Ascending aorta (tissue), 2 donors: ENCODE data around the gene AK4. TPM values are rescaled to one million over a fixed set of nuclear protein-coding genes. Genes with fewer than 3 reads are reported as not detected.
"Not testable (repeated sequence)": the region's sequence is repeated elsewhere in the genome, so short reads cannot be mapped to it uniquely, and the experiment has no call there.

Experiments
- DNase-seq, 2 donors: peaks; one replicate each; pipeline ENCODE4 v3.0.0-alpha.2; 2019; ENCODE audit warnings: low spot score in 2 of 2
- H3K27ac ChIP-seq, 2 donors: fragments of 200-600 bp; sonication (generic); one replicate each; pipeline ENCODE4 v1.5.1; 2016 to 2017; ENCODE audit warnings: mild to moderate bottlenecking in 1 of 2
- H3K27me3 ChIP-seq: fragments of 200-600 bp; sonication (generic); one replicate; pipeline ENCODE4 v1.5.1; 2017
- H3K36me3 ChIP-seq, 2 donors: fragments of 200-600 bp; sonication (generic); one replicate each; pipeline ENCODE4 v1.5.1; 2016
- H3K4me1 ChIP-seq, 2 donors: fragments of 200-600 bp; sonication (generic); one replicate each; pipeline ENCODE4 v1.5.1; 2016 to 2017; ENCODE audit warnings: mild to moderate bottlenecking in 1 of 2
- H3K4me3 ChIP-seq, 2 donors: fragments of 200-600 bp; sonication (generic); one replicate each; pipeline ENCODE4 v1.5.1; 2016 to 2017; ENCODE audit warnings: mild to moderate bottlenecking in 1 of 2
- H3K9me3 ChIP-seq, 2 donors: fragments of 200-600 bp; sonication (generic); one replicate each; pipeline ENCODE4 v1.5.1; 2016
- intact Hi-C: fragments of 100-400 bp; cut with DNase I; formaldehyde crosslinking; loops from one replicate; pipeline ENCODE4 v1.15.1; 2023
- total RNA-seq: library from RNA; depleted of rRNA; stranded (reverse); fragments of >200 nt; gene quantifications from one replicate; pipeline ENCODE4 v1.1.0, GENCODE V29; 2016
- TF ChIP-seq, protein P1 (sequence below), 3 experiments: fragments of 200-600 bp in 2 of 3; fragments of 450-650 bp in 1 of 3; sonication (generic) in 2 of 3; IDR thresholded peaks; one replicate each; pipeline ENCODE4 v1.5.1; 2016 to 2019; ENCODE audit warnings: antibody characterized with exemption in 3 of 3, mild to moderate bottlenecking in 1 of 3, moderate library complexity in 1 of 3

Gene AK4
- total RNA-seq, 1 donor from 2014 or later = 29.5 TPM

DNA sequence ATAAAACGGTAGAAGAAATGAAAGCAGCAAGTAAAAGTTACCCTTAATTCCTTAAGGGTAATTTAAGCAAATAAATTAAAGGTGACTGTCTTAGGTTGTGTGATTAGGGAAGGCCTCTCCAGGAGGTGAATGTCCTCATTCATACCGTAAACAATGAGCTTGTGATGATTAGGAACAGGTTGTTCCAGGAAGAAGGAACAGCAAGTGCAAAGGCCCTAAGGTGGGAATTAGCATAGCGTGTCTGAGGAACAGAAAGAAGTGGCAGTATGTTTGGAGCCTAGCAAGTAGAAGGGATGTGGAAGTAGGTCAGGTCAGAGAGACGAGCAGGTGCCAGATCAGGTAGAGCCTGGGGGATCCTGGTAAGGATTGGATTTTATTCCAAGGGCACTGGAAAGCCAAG is 5.6 kb downstream of the AK4 start:
- intact Hi-C loops = no loop called here
- H3K9me3 ChIP-seq = no peaks in the 10 kb centered on the region
- DNase-seq = no peak
- H3K4me3 ChIP-seq = no peak overlapping the region
- H3K36me3 ChIP-seq = peaks cover 0 to 5% of the 10 kb centered on the region in 2 donors
- TF ChIP-seq, protein P1, sequence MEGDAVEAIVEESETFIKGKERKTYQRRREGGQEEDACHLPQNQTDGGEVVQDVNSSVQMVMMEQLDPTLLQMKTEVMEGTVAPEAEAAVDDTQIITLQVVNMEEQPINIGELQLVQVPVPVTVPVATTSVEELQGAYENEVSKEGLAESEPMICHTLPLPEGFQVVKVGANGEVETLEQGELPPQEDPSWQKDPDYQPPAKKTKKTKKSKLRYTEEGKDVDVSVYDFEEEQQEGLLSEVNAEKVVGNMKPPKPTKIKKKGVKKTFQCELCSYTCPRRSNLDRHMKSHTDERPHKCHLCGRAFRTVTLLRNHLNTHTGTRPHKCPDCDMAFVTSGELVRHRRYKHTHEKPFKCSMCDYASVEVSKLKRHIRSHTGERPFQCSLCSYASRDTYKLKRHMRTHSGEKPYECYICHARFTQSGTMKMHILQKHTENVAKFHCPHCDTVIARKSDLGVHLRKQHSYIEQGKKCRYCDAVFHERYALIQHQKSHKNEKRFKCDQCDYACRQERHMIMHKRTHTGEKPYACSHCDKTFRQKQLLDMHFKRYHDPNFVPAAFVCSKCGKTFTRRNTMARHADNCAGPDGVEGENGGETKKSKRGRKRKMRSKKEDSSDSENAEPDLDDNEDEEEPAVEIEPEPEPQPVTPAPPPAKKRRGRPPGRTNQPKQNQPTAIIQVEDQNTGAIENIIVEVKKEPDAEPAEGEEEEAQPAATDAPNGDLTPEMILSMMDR (IDR thresholded peaks at IDR 0.05) = no peak
- H3K27me3 ChIP-seq = no peaks in the 10 kb centered on the region
- H3K4me1 ChIP-seq = no peaks in the 10 kb centered on the region
- H3K27ac ChIP-seq = no peak overlapping the region

DNA sequence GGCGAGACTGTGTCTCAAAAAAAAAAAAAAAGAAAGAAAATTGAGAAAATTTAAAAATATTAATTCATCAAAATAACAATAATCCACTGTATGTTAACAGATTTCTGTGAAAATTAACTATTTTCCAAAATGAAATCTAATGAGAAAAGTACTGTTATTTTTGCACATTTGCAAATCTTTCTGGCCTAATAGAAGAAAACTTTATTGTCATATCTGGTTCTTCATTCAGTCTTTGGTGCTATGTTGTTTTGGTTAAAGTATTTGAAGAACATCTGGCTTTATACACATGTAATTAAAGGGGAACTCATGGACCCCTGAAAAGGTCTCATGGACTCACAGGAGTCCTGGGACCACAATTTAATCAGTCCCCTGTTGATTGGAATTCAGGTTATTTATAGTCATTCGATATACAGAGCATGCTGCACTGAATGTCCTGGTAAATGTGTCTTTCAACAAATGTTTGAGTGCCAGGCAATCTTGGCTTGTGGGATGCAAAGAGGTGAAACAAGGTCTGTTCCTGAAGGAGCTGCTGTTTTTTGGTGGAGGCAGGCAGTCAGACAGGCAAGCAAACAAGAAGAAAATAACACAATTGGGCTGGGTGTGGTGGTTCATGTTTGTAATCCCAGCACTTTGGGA is 9.0 kb downstream of the AK4 start:
- intact Hi-C loops = no loop called here
- TF ChIP-seq, protein P1 (IDR thresholded peaks at IDR 0.05) = no peak
- H3K9me3 ChIP-seq = no peaks in the 10 kb centered on the region
- no peak overlapping the region for H3K4me3 ChIP-seq
- H3K27me3 ChIP-seq = no peaks in the 10 kb centered on the region
- H3K4me1 ChIP-seq = no peaks in the 10 kb centered on the region
- no peak overlapping the region for H3K27ac ChIP-seq
- peaks cover 0 to 5% of the 10 kb centered on the region in 2 donors for H3K36me3 ChIP-seq
- DNase-seq = no peak

DNA sequence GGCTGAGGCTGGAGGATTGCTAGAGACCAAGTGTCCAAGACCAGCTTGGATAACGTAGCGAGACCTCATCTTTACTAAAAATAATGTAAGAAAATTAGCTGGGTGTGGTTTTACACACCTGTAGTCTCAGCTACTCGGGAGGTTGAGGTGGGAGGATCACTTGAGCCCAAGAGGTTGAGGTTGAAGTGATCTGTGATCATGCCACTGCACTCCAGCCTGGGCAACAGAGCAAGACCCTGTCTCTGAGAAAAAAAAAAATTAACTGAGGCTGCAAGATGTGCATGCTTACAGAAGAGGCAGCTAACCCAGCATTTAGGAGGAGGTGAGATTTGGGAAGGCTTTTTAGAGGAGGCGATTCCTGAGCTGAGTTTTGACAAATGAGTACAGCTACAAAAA is 9.5 kb downstream of the AK4 start:
- no peak overlapping the region for H3K4me3 ChIP-seq
- DNase-seq = no peak
- no peak overlapping the region for H3K27ac ChIP-seq
- TF ChIP-seq, protein P1 (IDR thresholded peaks at IDR 0.05) = no peak
- no peaks in the 10 kb centered on the region for H3K9me3 ChIP-seq
- intact Hi-C loops = no loop called here
- H3K27me3 ChIP-seq = no peaks in the 10 kb centered on the region
- H3K36me3 ChIP-seq = peaks cover 0 to 5% of the 10 kb centered on the region in 2 donors
- no peaks in the 10 kb centered on the region for H3K4me1 ChIP-seq

DNA sequence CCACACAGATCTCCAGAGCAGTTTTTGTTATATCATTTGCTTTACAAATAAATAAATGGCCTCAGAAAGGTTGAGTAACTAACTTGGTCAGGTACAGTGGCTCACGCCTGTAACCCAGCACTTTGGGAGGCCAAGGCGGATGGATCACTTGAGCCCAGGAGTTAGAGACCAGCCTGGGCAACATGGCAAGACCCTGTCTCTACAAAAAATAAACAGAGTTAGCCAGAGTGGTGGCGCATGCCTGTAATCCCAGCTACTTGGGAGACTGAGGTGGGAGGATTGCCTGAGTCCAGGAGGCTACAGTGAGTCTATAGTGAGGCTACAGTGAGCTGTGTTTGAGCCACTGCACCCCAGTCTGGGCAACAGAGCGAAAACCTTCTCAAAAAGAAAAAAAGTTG is 11.3 kb downstream of the AK4 start:
- H3K36me3 ChIP-seq, H3K27me3 ChIP-seq, H3K9me3 ChIP-seq, H3K4me3 ChIP-seq, H3K4me1 ChIP-seq, intact Hi-C loops, DNase-seq, H3K27ac ChIP-seq: not testable (repeated sequence)

DNA sequence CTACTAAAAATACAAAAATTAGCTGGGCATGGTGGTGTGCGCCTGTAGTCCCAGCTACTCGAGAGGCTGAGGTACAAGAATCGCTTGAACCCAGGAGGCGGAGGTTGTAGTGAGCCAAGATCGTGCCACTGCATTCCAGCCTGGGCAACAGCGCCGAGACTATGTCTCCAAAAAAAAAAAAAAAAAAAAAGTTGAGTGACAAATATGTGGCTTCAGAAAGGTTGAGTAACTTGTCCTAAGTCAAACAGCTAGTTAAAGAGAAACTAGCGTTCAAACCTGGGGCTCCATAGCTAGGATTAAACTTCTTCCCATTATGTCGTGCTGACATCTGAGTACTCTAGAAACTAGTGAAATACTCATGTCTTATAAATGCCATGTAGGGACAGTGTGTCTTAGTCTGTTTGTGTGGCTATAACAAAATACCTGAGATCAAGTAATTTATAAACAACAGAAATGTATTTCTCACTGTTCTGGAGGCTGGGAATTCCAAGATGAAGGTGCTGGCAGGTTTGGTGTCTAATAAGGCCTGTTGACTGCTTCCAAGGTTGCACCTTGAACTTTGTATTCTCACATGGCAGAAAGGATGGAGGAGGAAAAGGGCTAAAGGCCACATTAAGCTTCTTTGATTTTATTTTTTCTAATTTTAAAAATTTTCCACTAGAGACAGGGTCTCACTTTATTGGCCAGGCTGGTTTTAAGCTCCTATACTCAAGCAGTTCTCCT is 12.0 kb downstream of the AK4 start:
- no peaks in the 10 kb centered on the region for H3K4me1 ChIP-seq
- intact Hi-C loops = no loop called here
- no peaks in the 10 kb centered on the region for H3K27me3 ChIP-seq

More for the DNA sequence above, 12.0 kb downstream of the AK4 start:
- peaks cover 0 to 5% of the 10 kb centered on the region in 2 donors for H3K36me3 ChIP-seq
- no peak for DNase-seq
- TF ChIP-seq, protein P1 (IDR thresholded peaks at IDR 0.05) = no peak
- H3K27ac ChIP-seq = no peak overlapping the region
- no peaks in the 10 kb centered on the region for H3K9me3 ChIP-seq
- no peak overlapping the region for H3K4me3 ChIP-seq
